HL-60 (cell line): ENCODE results near the gene RGS8.

Experiments used
- DNase-seq, 2 experiments: peaks; one replicate each; pipeline ENCODE4 v3.0.0-alpha.2; 2010 to 2020; ENCODE audit warnings: low read depth in 1 of 2, low spot score in 1 of 2
- H3K27ac ChIP-seq: fragments of 250-450 bp; sonication (Bioruptor Pico); replicated peaks from 2 replicates; pipeline ENCODE4 v1.5.1; 2020; ENCODE audit warnings: mild to moderate bottlenecking, moderate library complexity
- H3K27me3 ChIP-seq: fragments of 250-450 bp; sonication (Bioruptor Pico); 2 replicates; pipeline ENCODE4 v1.5.1; 2021; ENCODE audit warnings: mild to moderate bottlenecking, moderate library complexity; ENCODE audit not compliant: insufficient read depth, poor library complexity, severe bottlenecking
- H3K4me3 ChIP-seq: replicated peaks from 2 replicates; pipeline ENCODE4 v1.5.1; 2011; ENCODE audit warnings: mild to moderate bottlenecking, control low read depth, low read length; ENCODE audit not compliant: insufficient read depth
- GABPA ChIP-seq: IDR thresholded peaks from 2 replicates; pipeline ENCODE4 v1.6.1; 2012; ENCODE audit warnings: low read depth
- POLR2AphosphoS5 ChIP-seq: IDR thresholded peaks from 2 replicates; pipeline ENCODE4 v1.6.1; 2012; ENCODE audit warnings: low read depth
- SPI1 ChIP-seq: IDR thresholded peaks from 2 replicates; pipeline ENCODE4 v1.6.1; 2012; ENCODE audit warnings: low read depth, mild to moderate bottlenecking, borderline replicate concordance
- TF ChIP-seq, protein P1 (sequence below): IDR thresholded peaks from one replicate; pipeline ENCODE4 v1.5.1; 2011; ENCODE audit warnings: low read length, control low read depth, inconsistent platforms; ENCODE audit not compliant: insufficient read depth
- TF ChIP-seq, protein P2 (sequence below): IDR thresholded peaks from 2 replicates; pipeline ENCODE4 v1.6.1; 2012; ENCODE audit warnings: low read depth; ENCODE audit not compliant: insufficient replicate concordance

RGS8 gene

DNA sequence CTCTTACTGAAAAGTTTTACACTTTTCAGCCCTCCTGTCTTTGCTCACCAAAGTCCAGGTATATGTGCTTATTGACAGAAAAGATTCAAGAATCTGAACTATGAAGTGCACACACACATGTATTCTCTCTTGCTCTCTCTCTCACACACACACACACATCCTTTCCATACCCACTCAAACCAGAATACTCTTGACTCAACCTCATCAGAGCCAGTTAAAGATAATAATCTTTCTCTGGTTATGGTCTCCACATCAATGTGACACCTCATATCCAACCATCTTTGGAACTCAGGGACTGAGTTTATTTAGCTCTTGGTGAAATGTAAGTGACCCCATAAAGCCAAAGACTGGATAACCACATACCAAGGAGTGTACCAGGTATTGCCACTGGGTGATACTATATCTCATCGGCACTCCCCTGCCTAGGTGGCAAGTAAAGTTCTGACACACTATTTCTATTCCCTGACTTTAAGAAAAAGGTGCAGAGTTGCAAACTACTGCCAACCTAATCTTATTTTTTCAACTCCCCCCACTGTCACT, 24.9 kb upstream of the RGS8 start:
- Histone ChIP-seq H3K27ac (no peak overlapping the region), H3K4me3 (no peak overlapping the region), H3K27me3 (peaks cover 2% of the 10 kb centered on the region)
- TF ChIP-seq POLR2AphosphoS5: no peak
- TF ChIP-seq, protein P1, sequence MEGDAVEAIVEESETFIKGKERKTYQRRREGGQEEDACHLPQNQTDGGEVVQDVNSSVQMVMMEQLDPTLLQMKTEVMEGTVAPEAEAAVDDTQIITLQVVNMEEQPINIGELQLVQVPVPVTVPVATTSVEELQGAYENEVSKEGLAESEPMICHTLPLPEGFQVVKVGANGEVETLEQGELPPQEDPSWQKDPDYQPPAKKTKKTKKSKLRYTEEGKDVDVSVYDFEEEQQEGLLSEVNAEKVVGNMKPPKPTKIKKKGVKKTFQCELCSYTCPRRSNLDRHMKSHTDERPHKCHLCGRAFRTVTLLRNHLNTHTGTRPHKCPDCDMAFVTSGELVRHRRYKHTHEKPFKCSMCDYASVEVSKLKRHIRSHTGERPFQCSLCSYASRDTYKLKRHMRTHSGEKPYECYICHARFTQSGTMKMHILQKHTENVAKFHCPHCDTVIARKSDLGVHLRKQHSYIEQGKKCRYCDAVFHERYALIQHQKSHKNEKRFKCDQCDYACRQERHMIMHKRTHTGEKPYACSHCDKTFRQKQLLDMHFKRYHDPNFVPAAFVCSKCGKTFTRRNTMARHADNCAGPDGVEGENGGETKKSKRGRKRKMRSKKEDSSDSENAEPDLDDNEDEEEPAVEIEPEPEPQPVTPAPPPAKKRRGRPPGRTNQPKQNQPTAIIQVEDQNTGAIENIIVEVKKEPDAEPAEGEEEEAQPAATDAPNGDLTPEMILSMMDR: no peak
- no peak for DNase-seq

DNA sequence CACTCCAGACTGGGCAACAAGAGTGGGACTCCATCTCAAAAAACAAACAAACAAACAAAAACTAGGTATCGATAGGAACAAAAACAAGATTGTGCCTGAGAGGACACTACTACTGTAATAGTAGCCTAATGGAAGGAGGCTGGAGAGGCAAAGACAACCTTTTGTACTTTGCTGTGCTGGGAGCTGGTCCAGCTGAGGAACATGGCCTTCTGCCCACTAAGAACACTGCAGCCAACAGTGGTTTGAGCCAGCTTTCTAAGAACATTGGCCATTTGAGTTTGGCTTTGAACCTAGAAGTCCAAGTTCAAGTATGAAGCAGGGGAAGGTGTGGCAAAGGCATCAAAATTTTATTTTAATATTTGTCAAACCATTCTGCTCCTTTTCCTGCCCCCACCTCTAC, 22.7 kb upstream of the RGS8 start:
- Histone ChIP-seq H3K27me3 (peaks cover 5% of the 10 kb centered on the region), H3K4me3 (no peak overlapping the region), H3K27ac (no peak overlapping the region)
- no peak for TF ChIP-seq SPI1
- TF ChIP-seq POLR2AphosphoS5: no peak
- TF ChIP-seq, protein P1: no peak
- TF ChIP-seq, protein P2, sequence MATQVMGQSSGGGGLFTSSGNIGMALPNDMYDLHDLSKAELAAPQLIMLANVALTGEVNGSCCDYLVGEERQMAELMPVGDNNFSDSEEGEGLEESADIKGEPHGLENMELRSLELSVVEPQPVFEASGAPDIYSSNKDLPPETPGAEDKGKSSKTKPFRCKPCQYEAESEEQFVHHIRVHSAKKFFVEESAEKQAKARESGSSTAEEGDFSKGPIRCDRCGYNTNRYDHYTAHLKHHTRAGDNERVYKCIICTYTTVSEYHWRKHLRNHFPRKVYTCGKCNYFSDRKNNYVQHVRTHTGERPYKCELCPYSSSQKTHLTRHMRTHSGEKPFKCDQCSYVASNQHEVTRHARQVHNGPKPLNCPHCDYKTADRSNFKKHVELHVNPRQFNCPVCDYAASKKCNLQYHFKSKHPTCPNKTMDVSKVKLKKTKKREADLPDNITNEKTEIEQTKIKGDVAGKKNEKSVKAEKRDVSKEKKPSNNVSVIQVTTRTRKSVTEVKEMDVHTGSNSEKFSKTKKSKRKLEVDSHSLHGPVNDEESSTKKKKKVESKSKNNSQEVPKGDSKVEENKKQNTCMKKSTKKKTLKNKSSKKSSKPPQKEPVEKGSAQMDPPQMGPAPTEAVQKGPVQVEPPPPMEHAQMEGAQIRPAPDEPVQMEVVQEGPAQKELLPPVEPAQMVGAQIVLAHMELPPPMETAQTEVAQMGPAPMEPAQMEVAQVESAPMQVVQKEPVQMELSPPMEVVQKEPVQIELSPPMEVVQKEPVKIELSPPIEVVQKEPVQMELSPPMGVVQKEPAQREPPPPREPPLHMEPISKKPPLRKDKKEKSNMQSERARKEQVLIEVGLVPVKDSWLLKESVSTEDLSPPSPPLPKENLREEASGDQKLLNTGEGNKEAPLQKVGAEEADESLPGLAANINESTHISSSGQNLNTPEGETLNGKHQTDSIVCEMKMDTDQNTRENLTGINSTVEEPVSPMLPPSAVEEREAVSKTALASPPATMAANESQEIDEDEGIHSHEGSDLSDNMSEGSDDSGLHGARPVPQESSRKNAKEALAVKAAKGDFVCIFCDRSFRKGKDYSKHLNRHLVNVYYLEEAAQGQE: no peak
- no peak for TF ChIP-seq GABPA
- no peak for DNase-seq

GRCh38 chr1:182704677-182705076, 20.3 kb upstream of the RGS8 start:
- peaks cover 3% of the 10 kb centered on the region for H3K27me3 ChIP-seq
- TF ChIP-seq SPI1: no peak
- no peak overlapping the region for H3K4me3 ChIP-seq
- DNase-seq: no peak
- H3K27ac ChIP-seq: no peak overlapping the region

DNA sequence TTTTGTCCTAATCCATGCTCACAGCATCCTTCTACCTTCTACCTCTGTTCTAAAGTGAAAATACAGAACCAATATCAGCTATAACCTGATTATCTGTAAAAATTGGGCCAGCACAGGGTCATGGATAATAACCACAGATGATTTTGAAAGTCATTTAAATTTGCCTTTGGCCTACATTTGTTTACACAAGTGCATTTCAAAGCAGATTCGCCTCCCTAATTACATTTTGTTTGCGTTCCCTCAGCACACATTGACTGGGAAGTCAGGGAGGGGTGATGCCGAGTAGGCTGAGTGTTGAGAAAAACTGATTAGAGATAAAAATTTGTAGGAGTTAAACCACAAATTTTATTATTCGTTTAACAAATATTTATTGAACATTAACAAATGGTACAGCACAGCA, 19.2 kb upstream of the RGS8 start:
- no peak for TF ChIP-seq GABPA
- TF ChIP-seq SPI1: no peak
- TF ChIP-seq, protein P2: no peak
- TF ChIP-seq POLR2AphosphoS5: no peak
- TF ChIP-seq, protein P1: no peak
- Histone ChIP-seq H3K27ac (no peak overlapping the region), H3K4me3 (no peak overlapping the region), H3K27me3 (peaks cover 3% of the 10 kb centered on the region)
- no peak for DNase-seq
